Ascending aorta (tissue), 2 donors: ENCODE measurements around the gene SHOC2. TPM values are rescaled to one million over a fixed set of nuclear protein-coding genes. Genes with fewer than 3 reads are reported as not detected.
A peak's percentile ranks its signal among the peaks of the same experiment; 100 is the strongest.

Source experiments
- DNase-seq, 2 donors: peaks; one replicate each; pipeline ENCODE4 v3.0.0-alpha.2; 2019; ENCODE audit warnings: low spot score in 2 of 2
- H3K27ac ChIP-seq, 2 donors: fragments of 200-600 bp; sonication (generic); one replicate each; pipeline ENCODE4 v1.5.1; 2016 to 2017; ENCODE audit warnings: mild to moderate bottlenecking in 1 of 2
- H3K27me3 ChIP-seq: fragments of 200-600 bp; sonication (generic); one replicate; pipeline ENCODE4 v1.5.1; 2017
- H3K36me3 ChIP-seq, 2 donors: fragments of 200-600 bp; sonication (generic); one replicate each; pipeline ENCODE4 v1.5.1; 2016
- H3K4me1 ChIP-seq, 2 donors: fragments of 200-600 bp; sonication (generic); one replicate each; pipeline ENCODE4 v1.5.1; 2016 to 2017; ENCODE audit warnings: mild to moderate bottlenecking in 1 of 2
- H3K4me3 ChIP-seq, 2 donors: fragments of 200-600 bp; sonication (generic); one replicate each; pipeline ENCODE4 v1.5.1; 2016 to 2017; ENCODE audit warnings: mild to moderate bottlenecking in 1 of 2
- H3K9me3 ChIP-seq, 2 donors: fragments of 200-600 bp; sonication (generic); one replicate each; pipeline ENCODE4 v1.5.1; 2016
- intact Hi-C: fragments of 100-400 bp; cut with DNase I; formaldehyde crosslinking; loops from one replicate; pipeline ENCODE4 v1.15.1; 2023
- total RNA-seq: library from RNA; depleted of rRNA; stranded (reverse); fragments of >200 nt; gene quantifications from one replicate; pipeline ENCODE4 v1.1.0, GENCODE V29; 2016
- TF ChIP-seq, protein P1 (sequence below), 3 experiments: fragments of 200-600 bp in 2 of 3; fragments of 450-650 bp in 1 of 3; sonication (generic) in 2 of 3; IDR thresholded peaks; one replicate each; pipeline ENCODE4 v1.5.1; 2016 to 2019; ENCODE audit warnings: antibody characterized with exemption in 3 of 3, mild to moderate bottlenecking in 1 of 3, moderate library complexity in 1 of 3

The SHOC2 gene
- total RNA-seq, 1 donor from 2014 or later: 49.6 TPM

- peaks cover 3 to 7% of the 10 kb centered on the region in 2 donors for H3K4me1 ChIP-seq
- no peak for DNase-seq
- intact Hi-C loops: no loop called here
- H3K27me3 ChIP-seq: no peaks in the 10 kb centered on the region
- peaks cover 0 to 5% of the 10 kb centered on the region in 2 donors for H3K36me3 ChIP-seq
- H3K4me3 ChIP-seq: peak overlapping the region; percentile 2 to 41
- TF ChIP-seq, protein P1, sequence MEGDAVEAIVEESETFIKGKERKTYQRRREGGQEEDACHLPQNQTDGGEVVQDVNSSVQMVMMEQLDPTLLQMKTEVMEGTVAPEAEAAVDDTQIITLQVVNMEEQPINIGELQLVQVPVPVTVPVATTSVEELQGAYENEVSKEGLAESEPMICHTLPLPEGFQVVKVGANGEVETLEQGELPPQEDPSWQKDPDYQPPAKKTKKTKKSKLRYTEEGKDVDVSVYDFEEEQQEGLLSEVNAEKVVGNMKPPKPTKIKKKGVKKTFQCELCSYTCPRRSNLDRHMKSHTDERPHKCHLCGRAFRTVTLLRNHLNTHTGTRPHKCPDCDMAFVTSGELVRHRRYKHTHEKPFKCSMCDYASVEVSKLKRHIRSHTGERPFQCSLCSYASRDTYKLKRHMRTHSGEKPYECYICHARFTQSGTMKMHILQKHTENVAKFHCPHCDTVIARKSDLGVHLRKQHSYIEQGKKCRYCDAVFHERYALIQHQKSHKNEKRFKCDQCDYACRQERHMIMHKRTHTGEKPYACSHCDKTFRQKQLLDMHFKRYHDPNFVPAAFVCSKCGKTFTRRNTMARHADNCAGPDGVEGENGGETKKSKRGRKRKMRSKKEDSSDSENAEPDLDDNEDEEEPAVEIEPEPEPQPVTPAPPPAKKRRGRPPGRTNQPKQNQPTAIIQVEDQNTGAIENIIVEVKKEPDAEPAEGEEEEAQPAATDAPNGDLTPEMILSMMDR (IDR thresholded peaks at IDR 0.05): no peak
- no peaks in the 10 kb centered on the region for H3K9me3 ChIP-seq
- peak overlapping the region; percentile 43 to 54 for H3K27ac ChIP-seq
Measured at GRCh38 chr10:110881247-110881646, 38.2 kb upstream of the SHOC2 start.

DNA sequence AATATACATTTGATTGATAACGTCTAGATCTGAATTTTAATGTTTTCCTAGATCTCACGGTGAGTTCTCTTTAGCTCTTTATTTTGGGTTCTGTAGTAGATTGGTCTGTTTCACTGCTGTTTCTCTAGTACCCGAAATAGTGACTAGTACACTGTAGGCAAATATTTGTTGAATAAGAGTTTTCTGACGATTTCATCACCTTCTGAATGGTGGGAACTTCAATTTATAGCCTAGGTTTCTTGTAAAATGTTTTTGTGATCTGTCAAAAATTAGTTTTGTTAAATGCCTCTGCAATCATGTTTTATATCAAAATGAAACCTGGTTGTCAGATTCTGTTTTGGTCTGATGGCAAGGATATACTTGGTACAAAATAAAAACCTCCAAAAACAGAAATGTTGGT is 37.5 kb upstream of the SHOC2 start:
- Histone ChIP-seq H3K27ac (peak overlapping the region in 1 of 2 donors; percentile 54), H3K9me3 (no peaks in the 10 kb centered on the region), H3K27me3 (no peaks in the 10 kb centered on the region), H3K36me3 (peaks cover 0 to 5% of the 10 kb centered on the region in 2 donors), H3K4me3 (peak overlapping the region; percentile 2 to 50), H3K4me1 (peaks cover 3 to 7% of the 10 kb centered on the region in 2 donors)
- DNase-seq: no peak
- intact Hi-C loops: no loop called here
- TF ChIP-seq, protein P1 (IDR thresholded peaks at IDR 0.05): no peak

DNA sequence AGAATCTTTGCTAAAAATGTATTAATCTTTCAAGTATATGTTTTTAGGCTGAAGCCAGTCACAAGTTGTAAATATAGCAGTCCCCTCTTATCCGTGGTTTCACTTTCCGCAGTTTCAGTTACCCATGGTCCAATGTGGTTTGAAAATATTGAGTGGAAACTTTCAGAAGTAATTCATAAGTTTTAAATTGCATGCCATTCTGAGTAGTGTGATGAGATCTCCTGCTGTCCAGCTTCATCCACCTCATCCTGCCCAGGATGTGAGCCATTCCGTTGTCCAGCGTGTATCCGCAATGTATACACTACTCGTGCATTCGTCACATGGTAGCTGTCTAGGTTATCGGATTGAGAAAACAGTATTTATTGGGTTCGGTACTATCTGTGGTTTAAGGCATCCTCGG is 35.5 kb upstream of the SHOC2 start:
- no peaks in the 10 kb centered on the region for H3K27me3 ChIP-seq
- peaks cover 8 to 9% of the 10 kb centered on the region in 2 donors for H3K36me3 ChIP-seq
- H3K27ac ChIP-seq: peak overlapping the region in 1 of 2 donors; percentile 37
- peak overlapping the region in 1 of 2 donors; percentile 45 for H3K4me3 ChIP-seq
- intact Hi-C loops: no loop called here
- no peak for DNase-seq
- peaks cover 3 to 4% of the 10 kb centered on the region in 2 donors for H3K4me1 ChIP-seq
- TF ChIP-seq, protein P1 (IDR thresholded peaks at IDR 0.05): no peak
- no peaks in the 10 kb centered on the region for H3K9me3 ChIP-seq

- no peaks in the 10 kb centered on the region for H3K9me3 ChIP-seq
- peaks cover 19 to 23% of the 10 kb centered on the region in 2 donors for H3K36me3 ChIP-seq
- H3K27me3 ChIP-seq: no peaks in the 10 kb centered on the region
- TF ChIP-seq, protein P1 (IDR thresholded peaks at IDR 0.05): no peak
- peak overlapping the region in 1 of 2 donors; percentile 28 for H3K27ac ChIP-seq
- DNase-seq: no peak
- peaks cover 3 to 4% of the 10 kb centered on the region in 2 donors for H3K4me1 ChIP-seq
- intact Hi-C loops: no loop called here
- H3K4me3 ChIP-seq: no peak overlapping the region
Measured at GRCh38 chr10:110885932-110886674, 33.3 kb upstream of the SHOC2 start.

- intact Hi-C loops: no loop called here
- TF ChIP-seq, protein P1 (IDR thresholded peaks at IDR 0.05): no peak
- no peak for DNase-seq
Measured at GRCh38 chr10:110887560-110887959, 31.8 kb upstream of the SHOC2 start.

More at GRCh38 chr10:110887560-110887959, 31.8 kb upstream of the SHOC2 start:
- Histone ChIP-seq H3K27me3 (no peaks in the 10 kb centered on the region), H3K4me3 (no peak overlapping the region), H3K27ac (no peak overlapping the region), H3K4me1 (peaks cover 2 to 3% of the 10 kb centered on the region in 2 donors), H3K36me3 (peaks cover 19 to 24% of the 10 kb centered on the region in 2 donors), H3K9me3 (no peaks in the 10 kb centered on the region)
